Keratinocyte (primary cell): ENCODE data around the gene ZFYVE26.

Experiments
- CTCF ChIP-seq, 3 experiments: IDR thresholded peaks in 1 of 3; conservative IDR thresholded peaks in 1 of 3; optimal IDR thresholded peaks in 1 of 3; 2 replicates in 2 of 3; 3 replicates in 1 of 3; pipeline versions ENCODE3 to v1.5.1; 2011; ENCODE audit warnings: low read length in 3 of 3, mild to moderate bottlenecking in 3 of 3, moderate library complexity in 2 of 3, control low read depth in 1 of 3, inconsistent platforms in 1 of 3; ENCODE audit not compliant: insufficient read depth in 2 of 3; ENCODE audit errors: extremely low read depth in 1 of 3
- EZH2 ChIP-seq: IDR thresholded peaks from one replicate; pipeline ENCODE4 v1.6.1; 2012; ENCODE audit warnings: inconsistent platforms, mild to moderate bottlenecking, low read length, moderate library complexity

DNA sequence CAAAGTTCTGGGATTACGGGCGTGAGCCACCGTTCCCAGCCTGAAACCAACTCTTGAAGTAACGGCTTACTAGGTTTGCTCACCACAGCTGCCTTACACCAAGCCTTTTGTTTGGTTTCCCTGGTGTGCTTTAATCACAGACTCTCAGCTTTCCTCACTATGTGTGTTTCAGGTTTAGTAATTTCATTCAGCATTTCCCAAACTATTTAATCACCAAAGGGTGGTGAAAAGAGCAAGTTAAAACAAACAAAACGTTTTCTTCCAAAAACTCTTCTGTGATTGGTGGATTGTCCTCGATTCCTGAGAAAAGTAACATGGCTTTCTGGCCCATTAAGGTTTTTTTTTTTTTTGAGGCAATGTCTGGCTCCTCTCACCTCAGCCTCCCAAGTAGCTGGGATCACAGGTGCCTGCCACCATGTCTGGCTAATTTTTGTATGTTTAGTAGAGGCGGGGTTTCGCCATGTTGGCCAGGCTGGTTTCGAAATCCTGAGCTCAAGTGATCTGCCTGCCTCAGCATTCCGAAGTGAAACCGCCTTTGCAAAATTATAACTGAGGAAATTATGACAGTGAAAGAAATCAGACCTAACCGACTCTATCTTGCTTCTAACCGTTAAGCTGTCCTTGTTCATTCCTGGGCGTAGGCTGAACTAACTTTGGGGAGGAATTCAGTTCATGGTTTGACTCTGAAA is 1.5 kb upstream of the ZFYVE26 start:
- TF ChIP-seq CTCF (optimal IDR thresholded peaks at IDR 0.05 in 1 of 3, IDR thresholded peaks at IDR 0.05 in 1 of 3, conservative IDR thresholded peaks at IDR 0.05 in 1 of 3; ENCODE audit: extremely low read depth in 1 of 3, insufficient read depth in 2 of 3, low read length in 3 of 3): no peak
- TF ChIP-seq EZH2: no peak
